SIG-M5 treated with dmso at 0.1 percent for 504 hours (cell line): Measurements from ENCODE around the gene ALKBH2.

Experiments used
- DNase-seq: peaks from one replicate; lab custom pipeline; 2025; ENCODE audit not compliant: unreplicated experiment; lab: John Stamatoyannopoulos, UW

The ALKBH2 gene

DNA sequence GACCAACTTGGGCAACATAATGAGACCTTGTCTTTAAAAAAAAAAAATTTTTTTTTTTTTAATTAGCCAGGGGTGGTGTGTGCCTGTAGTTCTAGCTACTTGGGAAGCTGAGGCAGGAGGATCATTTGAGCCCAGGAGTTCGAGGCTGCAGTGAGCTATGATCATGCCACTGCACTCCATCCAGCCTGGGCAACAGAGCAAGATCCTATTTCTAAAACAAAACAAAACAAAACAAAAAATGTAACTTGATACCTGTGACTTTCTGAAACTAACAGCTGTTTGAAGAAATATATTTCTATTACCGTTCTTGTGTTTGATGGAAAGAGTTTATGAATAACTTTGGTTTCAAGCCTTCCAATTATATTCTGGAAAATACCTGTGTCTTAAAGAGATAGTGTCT, 21.4 kb upstream of the ALKBH2 start:
- DNase-seq, result no peak

DNA sequence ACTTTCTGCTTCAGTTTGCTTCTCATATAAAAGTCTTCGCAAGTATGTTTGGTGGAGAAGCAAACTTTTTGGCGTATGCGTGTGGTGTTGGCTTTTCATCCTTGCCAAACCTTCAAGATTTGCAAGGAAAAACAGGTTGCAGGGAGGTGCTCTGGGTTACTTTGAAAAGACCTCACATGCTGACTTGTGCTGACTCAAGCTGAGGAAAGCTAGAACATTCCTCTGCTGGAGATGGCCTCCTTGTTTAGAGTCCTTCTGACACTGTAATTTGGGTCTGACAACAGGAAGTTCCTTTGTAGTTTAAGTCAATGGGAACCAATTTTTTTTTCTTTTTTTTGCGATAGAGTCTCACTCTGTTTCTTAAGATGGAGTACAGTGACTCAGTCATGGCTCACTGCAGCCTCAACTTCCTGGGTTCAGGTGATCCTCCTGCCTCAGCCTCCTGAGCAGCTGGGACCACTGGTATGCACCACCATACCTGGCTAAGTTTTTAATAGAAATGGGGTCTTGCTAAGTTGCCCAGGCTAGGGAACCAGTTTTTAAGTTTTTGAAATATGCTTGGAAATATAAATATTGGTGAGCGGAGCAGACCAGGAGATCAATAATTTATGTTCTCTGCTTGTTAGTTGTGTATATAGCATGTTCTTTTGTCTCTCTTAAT, 20.5 kb upstream of the ALKBH2 start:
- DNase-seq, result no peak

DNA sequence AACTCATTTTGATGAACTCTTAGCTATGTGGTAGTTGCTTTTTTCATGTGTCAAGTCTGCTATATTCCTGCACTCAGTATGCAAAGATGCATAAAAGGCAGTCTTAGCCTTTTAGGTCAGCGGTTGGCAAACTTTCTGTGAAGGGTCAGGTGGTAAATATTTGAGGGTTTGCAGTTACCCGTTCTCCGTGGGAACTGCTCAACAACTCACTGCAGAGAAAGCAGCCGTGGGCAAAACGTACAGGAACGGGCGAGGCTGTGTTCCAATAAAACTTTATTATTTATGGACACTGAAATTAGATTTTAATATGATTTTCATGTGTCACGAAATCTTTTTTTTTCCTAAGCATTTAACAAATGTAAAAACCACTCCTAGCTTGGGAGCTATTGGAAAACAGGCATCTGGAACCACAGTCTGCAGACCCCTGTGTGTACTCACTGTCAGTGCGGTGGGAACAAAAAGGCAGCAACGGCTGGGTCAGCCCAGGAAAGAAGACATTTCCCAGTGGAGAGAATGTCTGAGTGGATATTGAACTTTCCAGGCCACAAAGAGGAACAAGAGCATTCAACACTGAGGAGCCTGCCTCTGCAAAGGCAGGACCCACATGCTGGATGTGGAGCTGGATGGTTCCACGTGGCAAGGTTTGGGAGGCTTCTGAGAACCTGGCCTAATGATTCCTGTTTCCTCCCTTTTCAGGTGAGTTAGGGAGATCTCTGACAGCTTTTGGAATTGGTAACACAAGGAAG, 19.6 kb upstream of the ALKBH2 start:
- no peak for DNase-seq

DNA sequence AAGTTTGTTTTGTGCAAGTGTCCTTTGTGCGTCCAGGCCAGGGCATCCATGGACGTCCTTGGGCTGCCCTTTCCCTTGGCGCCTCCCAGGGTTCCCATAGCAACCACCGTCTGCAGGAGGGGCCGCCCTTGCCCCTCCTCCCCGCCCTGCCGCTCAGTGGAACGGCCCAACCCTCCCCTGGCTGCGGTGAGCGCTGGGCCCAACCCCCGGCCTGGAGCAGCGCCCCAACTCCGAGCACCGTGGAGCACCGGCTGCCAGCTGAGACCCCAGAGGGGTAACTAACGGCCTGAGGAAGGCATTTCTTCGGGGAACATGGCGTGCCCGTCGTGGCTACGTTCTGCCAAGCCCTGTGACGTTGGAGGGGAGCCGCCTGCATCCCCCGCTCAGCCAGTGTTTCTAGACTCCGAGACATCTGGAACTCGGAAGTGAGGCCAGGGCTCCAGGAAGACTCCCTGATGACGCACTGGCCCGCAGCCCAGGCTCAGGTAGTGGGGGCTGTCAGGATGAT, 17.8 kb upstream of the ALKBH2 start:
- DNase-seq, result peak; percentile 16

DNA sequence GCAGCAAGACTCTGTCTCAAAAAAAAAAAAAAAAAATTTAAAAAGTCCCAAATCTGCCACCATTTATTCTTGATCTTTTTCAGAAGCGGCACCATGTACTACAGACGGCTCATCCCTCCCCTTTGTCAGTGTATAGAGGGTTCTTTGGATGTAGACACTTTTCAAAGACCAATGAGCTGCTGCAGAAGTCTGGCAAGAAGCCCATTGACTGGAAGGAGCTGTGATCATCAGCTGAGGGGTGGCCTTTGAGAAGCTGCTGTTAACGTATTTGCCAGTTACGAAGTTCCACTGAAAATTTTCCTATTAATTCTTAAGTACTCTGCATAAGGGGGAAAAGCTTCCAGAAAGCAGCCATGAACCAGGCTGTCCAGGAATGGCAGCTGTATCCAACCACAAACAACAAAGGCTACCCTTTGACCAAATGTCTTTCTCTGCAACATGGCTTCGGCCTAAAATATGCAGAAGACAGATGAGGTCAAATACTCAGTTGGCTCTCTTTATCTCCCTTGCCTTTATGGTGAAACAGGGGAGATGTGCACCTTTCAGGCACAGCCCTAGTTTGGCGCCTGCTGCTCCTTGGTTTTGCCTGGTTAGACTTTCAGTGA, 16.6 kb upstream of the ALKBH2 start:
- no peak for DNase-seq

DNA sequence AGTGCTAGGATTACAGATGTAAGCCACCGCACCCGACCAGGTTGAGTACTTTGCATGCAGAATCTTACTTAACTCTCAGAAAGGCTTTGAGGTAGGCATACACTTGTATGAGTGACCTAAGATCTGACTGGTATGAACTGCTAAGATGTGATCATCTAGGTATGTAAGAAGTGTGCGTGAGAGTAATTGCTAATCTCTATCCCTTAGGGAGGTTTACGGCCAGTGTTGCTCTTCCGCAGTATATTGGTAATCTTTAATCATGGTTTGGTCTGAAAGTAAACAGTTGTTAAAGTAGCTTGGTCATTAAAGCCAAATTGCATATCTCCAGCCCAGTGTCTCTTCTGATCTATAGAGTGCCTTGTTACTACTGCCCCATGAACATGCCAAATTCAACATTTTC, 11.9 kb upstream of the ALKBH2 start:
- DNase-seq, result no peak

DNA sequence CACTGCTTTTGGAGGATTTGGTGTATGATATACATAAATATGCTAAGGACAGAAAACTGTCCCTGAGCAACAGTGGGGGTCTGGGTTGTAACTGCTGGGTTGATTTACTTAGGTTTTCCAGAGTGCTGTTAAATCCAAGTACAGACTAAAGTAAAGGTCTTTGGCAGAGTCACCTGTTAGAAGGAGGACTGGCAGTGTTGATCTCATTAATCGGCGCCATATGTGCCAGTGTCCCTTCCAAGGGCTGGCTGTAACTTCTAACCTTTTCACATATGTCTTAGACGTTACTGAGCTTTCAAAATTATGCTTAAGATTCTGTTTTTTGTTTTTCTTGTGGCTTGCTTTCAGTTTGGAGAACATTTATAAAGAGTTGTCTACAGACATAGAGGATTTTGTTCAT, 9.2 kb upstream of the ALKBH2 start:
- no peak for DNase-seq

DNA sequence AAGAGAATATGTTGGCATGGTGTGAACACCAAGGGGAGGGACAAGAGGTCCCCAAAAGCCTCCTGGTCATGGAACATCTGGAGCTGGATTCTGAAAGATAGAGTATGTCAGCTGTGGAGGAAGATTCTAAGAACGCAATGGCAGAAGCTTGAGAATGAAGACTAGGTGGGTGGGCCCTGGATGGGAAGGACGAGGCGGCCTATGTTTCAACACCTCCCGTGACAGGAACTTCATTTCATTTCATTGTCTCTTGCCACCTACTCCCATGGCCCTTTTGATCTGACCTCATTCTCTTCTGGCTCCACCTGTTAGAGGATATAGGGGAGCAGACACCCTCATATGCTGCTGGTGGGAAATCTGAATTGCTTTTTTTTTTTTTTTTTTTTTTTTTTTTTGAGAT, 7.5 kb upstream of the ALKBH2 start:
- DNase-seq, result no peak

DNA sequence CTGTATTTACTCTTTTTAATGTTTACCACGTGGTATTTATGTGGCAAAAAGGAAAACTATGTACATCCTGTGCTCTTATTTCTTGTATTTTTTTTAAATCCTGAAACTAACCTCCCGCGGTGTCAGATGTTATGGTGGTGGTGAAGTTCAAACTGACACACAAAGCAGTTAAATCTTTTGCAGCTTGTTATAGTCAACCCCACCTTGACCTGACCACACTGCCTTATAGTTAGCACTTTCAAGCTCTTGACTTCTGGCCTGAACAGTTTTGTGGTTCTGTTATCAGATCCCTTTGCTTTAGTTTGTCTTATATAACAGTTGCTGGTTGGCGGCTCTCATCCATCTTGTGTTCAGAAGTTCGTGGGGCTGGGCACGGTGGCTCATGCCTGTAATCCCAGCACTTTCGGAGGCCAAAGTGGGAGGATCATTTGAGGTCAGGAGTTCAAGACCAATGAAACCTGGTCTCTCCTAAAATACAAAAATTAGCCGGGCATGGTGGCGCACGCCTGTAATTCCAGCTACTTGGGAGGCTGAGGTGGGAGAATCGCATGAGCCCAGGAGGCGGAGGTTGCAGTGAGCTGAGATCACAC, 6.3 kb upstream of the ALKBH2 start:
- DNase-seq, result no peak

DNA sequence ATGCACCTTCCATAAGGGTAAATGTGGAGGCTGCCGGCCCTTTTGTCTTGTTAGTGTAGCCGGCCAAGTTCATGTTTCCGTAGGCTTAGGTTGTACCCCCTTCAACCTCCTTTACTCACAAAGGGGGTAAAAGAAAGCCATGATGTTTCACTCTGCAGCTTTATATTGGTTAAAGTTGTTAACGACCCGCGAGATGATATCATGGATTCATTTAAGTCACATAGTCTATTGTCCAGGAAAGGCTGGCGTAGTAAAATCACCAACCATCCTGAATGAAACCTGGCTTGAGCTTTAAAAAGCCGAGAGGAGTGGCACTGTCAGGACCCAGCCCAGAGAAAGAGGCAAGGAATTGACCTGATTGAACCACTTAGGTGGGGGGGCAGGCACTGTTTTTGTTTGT, 5.4 kb upstream of the ALKBH2 start:
- no peak for DNase-seq

DNA sequence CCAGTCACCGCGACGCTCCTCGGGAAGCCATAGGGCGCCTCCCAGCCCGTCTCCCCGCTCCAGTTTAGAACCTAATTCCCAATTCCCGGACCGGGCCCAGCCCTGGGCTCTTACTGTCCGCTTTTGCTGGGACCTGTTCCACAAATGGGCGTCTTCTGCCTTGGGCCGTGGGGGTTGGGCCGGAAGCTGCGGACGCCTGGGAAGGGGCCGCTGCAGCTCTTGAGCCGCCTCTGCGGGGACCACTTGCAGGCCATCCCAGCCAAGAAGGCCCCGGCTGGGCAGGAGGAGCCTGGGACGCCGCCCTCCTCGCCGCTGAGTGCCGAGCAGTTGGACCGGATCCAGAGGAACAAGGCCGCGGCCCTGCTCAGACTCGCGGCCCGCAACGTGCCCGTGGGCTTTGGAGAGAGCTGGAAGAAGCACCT, 4.9 kb upstream of the ALKBH2 start:
- DNase-seq, result no peak

DNA sequence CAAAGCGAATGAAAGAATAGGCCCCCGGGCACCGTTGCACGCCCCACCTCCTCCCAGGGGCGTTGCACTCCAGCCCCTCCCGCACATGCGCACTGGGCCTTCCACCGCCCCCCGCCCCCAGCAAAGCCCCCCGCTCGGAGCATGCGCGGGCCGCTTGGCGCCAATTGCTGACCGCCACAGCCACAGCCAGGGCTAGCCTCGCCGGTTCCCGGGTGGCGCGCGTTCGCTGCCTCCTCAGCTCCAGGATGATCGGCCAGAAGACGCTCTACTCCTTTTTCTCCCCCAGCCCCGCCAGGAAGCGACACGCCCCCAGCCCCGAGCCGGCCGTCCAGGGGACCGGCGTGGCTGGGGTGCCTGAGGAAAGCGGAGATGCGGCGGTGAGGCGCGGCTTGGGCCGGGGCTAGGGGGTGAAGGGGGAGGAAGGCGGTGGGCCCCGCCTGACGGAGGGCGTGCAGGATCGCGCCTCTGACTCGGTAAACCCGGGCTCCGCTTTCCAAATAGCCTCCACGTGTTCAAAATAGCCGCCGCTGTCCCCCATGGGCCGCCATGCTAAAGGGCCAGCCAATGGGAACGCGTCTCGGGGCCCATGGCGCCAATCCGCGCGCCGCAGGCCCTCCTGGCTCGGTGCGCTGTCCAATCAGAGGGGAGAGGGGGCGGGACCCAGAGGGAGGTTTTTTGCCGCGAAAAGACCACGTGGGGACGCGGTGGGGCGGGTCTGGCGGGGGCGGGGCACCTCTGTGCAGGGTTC, 4.3 kb upstream of the ALKBH2 start, which contains the start of gene UNG:
Gene UNG (plus strand): TSS at position 163 of the 748 bp plus-strand sequence. CDS start 83 bp downstream, at position 246.
- peak; percentile 96 for DNase-seq

DNA sequence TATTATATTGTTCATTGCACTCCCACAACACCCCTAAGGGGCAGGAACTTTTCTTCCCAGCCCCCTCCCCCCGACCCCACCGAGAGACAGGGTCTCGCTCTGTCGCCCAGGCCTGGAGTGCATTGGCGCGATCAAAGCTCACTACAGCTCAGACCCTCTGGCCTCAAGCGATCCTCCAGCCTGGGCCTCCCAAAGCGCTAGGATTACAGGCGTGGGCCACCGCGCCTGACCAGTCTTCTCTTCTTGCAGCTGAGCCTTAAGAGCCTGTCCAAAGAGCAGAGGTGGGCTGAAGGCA, 3.8 kb upstream of the ALKBH2 start:
- no peak for DNase-seq

DNA sequence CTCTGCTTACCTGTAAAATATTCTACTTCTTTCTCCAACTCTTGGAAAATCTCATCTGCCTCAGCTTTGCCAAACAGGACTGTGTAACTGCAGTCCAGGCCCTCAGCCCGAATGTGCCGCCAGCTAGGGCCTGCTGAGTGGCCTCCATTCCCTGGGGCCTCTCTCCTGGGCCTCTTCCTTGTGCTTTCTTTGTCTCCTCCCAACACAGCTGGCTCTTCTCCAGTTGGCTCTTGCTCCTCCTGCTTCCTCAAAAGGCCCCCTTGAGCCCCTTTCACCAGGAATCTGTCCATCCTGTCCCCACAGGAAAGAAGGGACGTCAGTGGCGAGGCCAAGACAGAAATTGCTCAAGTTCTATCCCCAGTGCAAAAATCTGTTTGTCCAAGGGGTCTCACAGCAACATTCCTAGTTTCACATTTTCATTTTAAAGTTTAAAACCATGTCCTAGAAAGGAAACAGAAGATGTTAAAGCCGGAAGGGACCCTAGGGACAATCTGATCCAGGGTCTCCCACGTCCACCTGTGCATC, 713 bp downstream of the ALKBH2 start:
- peak; percentile 20 for DNase-seq

DNA sequence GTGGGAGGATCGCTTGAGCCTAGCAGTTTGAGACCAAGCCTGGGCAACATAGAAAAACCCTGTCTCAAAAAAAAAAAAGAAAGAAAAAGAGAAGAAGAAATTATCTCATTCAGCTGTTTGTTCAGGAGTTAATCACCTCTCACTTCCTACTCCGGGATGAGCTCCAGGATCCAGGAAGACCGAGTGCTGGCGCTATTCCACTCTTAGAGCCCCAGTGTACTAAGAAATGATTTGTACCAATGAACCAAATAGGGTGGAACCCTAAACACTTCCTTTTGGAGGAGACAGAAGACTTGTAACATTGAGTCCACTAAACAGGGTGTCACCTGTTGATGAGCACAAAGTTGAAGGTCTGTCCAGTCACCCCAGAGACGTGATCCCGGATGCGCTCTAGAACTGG, 3.6 kb downstream of the ALKBH2 start:
- DNase-seq, result no peak

DNA sequence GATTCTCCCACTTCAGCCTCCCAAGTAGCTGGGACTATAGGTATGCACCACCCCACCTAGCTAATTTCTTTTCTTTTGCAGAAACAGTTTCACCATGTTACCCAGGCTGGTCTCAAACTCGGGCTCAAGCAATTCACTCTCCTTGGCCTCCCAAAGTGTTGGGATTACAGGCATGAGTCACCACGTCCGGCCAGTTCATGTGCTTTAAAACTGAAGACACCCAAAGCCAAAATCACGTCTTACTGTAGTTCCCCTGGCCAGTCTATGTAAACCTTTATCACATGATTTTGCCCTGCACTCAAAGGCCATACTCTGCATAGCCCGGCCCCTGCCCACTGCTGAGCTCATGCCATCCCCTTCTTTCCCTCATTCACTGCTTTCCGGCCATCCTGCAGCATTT, 4.5 kb downstream of the ALKBH2 start:
- no peak for DNase-seq

DNA sequence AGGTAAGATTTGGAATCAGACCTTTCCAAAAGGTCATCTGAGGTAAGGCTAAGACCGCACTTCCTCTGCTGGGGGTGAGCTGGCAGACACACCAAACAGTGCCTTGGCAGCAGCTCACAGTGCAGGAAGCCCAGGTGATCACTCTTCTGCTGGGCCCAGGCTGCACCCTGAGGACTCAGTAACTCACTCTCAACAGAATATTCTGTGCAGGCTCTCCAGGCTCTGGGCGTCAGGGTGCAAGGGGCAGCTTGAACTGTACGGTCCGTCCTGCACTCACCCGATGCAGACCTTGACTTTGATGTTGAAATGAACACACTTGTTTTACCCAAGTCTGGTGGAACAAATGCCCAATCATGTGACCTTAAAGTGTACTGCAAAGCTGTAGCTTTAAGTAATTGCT, 6.0 kb downstream of the ALKBH2 start:
- no peak for DNase-seq

DNA sequence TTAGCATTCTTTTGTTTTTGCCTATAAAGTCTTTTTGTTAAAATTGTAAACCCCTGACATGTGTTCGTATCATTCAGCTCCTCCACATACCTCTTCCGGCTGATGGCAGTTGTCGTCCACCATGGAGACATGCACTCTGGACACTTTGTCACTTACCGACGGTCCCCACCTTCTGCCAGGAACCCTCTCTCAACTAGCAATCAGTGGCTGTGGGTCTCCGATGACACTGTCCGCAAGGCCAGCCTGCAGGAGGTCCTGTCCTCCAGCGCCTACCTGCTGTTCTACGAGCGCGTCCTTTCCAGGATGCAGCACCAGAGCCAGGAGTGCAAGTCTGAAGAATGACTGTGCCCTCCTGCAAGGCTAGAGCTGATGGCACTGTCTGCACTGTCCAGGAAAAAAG, 7.7 kb downstream of the ALKBH2 start:
- no peak for DNase-seq

DNA sequence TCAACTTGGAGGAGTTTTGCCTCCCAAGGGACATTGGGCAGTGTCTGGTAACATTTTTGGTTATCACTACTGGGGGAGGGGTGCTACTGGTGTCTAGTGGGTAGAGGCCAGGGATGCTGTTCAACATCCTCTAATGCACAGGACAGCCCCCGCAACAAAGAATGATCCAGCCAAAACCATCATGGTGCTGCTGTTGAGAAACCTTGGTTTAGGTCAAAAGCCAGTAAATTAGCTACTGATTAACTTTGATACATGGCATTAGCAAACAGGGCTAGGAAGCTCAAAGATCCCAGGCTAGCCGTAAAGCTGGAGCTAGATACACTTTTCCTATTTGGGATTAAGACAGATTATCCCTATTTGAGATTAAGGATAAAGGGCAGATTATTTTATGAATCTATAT, 8.8 kb downstream of the ALKBH2 start:
- no peak for DNase-seq

DNA sequence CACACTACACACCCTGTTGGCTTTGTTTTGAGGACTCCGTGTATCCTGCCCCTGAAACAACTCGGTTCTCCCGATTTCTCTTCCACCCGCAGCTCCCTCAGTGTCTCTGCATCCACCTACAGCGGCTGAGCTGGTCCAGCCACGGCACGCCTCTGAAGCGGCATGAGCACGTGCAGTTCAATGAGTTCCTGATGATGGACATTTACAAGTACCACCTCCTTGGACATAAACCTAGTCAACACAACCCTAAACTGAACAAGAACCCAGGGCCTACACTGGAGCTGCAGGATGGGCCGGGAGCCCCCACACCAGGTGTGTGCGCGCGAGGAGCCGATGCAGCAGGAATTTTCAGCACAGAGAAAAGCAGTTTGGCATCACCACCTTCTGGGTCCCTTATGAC, 10.5 kb downstream of the ALKBH2 start:
- no peak for DNase-seq

DNA sequence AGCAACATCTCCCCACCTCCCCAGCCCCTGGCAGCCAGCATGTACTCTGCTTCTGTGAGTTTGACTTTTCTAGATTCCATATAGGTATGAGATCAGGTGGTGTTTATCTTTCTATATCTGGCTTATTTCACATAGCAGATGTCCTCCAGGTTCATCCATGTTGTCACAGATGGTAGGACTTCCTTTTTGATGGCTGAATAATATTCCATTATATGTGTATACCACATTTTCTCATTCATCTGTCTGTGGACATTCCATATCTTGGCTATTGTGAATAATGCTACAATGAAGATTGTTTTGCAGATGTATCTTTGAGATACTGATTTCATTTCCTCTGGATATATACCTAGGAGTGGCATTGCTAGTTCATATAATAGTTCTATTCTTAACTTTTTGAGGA, 18.4 kb downstream of the ALKBH2 start:
- no peak for DNase-seq
